Fibroblast of pulmonary artery (primary cell): ENCODE results near the gene MCL1.
A peak's percentile ranks its signal among the peaks of the same experiment; 100 is the strongest.

Source experiments
- DNase-seq: peaks from one replicate; pipeline ENCODE4 v3.0.0-alpha.2; 2010; ENCODE audit warnings: low read depth
- H3K4me3 ChIP-seq: replicated peaks from 2 replicates; pipeline ENCODE4 v1.5.1; 2011; ENCODE audit warnings: low read depth, mild to moderate bottlenecking, control low read depth, low read length, moderate library complexity
- TF ChIP-seq, protein P1 (sequence below): IDR thresholded peaks from 2 replicates; pipeline ENCODE4 v1.5.1; 2011; ENCODE audit warnings: mild to moderate bottlenecking, control low read depth, low read length, inconsistent platforms; ENCODE audit errors: missing control alignments

MCL1 gene

DNA sequence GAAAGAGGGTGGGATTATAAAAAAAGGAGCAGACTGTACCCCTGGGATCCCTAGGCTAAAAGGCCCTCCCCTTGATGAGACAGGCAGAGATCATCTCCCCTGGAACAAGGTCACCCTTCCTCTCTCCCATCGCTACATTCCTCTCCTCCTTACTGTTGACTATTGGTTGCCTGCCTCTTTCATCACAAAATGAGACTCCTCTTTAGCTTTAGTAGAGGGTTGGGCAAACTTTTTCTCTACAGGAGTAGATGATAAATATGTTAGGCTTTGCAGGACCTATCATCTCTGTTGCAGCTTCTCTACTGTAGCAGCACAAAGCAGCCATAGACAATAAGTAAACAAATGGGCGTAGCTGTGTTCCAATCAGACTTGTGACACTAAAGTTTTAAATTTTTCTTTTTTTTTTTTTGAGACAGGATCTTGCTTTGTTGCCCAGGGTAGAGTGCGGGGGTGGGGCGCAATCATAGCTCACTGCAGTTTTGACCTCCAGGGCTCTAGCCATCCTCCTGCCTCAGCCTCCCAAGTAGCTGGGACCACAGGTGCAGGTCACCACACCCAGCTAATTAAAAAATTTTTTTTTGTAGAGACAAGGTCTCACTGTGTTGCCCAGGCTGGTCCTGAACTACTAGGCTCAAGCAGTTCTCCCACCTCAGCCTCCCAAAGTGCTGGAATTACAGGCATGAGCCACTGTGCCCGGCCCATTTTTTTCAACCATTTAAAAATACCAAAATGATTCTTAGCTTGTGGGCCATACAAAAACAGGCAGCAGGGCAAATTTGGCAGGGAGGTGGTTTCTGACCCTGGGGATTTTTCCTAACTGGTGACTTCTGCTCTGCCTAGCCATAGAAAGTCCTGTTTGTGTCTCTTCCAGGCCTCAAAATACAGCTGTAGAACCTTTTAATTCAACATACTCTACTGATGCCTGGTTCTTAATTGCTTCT lies 15.1 kb downstream of the MCL1 start:
- peak; percentile 49 for DNase-seq

DNA sequence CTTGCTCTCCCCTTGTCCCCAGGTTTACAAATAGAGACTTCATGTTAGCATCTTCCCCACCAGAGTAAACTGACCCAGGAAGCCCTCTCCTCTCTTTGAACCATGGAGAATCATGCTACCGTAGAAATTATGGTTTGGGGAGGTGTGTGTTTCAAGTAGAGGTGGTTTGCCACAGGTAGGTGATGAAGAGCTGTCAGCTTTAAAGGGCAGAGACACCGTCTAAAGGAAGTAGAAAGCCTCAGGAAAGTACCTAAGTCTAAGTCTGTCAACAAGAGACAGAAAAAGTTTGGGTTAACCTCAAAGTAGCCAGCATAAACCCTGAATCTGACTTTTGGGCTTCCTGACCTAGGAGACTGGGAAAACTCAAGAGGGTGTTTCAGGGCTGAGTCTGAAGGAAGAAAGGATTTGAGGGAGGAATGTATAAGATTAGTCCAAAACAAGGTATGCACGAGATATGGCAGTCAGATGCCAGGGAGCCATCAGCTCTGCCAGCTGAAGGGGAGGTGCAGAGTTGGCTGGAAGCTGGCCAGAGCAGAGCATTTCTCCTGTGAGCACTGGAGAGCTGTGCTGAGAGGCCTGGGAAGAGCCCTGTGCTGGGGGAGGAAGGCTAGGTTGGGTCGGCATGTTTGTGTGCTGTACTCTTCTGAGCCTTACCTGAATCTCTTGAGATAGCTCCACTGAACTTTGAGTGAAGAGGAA lies 15.9 kb downstream of the MCL1 start:
- no peak overlapping the region for H3K4me3 ChIP-seq
- TF ChIP-seq, protein P1, sequence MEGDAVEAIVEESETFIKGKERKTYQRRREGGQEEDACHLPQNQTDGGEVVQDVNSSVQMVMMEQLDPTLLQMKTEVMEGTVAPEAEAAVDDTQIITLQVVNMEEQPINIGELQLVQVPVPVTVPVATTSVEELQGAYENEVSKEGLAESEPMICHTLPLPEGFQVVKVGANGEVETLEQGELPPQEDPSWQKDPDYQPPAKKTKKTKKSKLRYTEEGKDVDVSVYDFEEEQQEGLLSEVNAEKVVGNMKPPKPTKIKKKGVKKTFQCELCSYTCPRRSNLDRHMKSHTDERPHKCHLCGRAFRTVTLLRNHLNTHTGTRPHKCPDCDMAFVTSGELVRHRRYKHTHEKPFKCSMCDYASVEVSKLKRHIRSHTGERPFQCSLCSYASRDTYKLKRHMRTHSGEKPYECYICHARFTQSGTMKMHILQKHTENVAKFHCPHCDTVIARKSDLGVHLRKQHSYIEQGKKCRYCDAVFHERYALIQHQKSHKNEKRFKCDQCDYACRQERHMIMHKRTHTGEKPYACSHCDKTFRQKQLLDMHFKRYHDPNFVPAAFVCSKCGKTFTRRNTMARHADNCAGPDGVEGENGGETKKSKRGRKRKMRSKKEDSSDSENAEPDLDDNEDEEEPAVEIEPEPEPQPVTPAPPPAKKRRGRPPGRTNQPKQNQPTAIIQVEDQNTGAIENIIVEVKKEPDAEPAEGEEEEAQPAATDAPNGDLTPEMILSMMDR = no peak
- DNase-seq = peak; percentile 69

More for the DNA sequence above, 15.1 kb downstream of the MCL1 start:
- TF ChIP-seq, protein P1 = no peak
- H3K4me3 ChIP-seq = no peak overlapping the region

DNA sequence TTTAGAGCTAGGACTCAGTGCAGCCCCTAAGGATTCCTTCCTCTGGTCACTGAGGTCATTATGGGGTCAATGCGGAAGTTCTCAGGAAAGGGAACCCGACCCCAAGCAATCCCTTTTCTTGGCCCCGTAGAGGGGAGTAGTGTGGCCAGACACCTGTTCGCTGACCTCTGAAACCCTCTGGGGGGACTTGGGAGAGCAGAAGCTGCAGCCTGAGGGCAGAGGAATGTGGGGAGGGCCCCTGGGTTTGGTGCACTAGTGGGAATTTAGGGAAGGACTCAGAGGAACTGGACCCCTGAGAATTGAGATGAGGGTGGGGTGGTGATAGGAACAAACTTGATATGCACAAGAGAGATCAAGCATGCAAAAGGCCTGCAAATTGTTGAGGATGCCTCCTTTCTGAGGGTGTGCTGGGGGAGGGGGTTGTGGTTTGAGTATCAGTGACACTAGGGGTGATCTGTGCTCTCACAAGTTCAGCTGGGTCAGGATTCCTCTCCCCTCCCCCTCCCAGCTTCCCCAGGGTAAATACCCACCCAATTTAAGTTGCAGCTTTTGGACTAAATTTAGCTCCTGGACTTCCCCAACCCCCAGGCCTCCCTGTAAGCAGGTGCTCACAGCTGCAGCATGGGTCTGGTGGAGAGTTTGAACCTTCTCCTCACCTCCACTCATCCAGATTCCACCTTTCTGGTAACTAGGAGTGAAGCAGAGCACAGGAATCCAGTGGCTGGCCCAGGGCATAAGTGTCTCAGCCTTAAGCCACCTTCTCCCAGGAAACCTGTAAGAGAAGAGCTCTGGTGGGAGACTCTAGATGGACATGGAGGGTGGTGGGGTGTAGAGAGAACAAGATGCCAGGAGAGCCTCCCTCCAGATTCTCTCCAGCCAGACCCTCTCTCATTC lies 16.7 kb downstream of the MCL1 start:
- H3K4me3 ChIP-seq = peak overlapping the region; percentile 63
- TF ChIP-seq, protein P1 = no peak
- DNase-seq = no peak

DNA sequence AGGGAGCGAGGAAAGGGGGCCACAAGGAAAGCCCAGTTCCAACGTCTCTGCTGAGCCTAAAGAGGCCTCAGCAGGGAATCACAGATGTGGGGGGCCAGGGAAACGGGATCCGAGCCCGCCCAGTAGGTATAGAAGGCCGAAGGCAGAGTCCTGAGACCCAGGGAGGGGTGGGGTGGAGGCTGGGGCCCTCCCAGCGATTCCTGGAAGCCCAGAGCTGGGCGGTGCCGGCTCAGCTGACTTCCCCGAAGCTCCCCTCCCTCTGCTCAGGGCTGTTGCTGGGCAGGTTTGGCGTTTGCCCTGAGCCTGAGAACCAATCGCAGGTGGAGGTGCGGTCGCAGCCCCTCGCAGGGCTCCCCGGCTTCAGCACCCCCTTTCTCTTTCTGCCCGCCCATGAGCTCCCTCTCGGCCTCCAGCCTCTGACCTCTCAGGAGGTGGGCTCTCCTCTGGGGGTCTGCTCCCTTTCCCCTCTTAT lies 17.4 kb downstream of the MCL1 start:
- H3K4me3 ChIP-seq = peak overlapping the region; percentile 63
- TF ChIP-seq, protein P1 = no peak
- DNase-seq = peak; percentile 97

DNA sequence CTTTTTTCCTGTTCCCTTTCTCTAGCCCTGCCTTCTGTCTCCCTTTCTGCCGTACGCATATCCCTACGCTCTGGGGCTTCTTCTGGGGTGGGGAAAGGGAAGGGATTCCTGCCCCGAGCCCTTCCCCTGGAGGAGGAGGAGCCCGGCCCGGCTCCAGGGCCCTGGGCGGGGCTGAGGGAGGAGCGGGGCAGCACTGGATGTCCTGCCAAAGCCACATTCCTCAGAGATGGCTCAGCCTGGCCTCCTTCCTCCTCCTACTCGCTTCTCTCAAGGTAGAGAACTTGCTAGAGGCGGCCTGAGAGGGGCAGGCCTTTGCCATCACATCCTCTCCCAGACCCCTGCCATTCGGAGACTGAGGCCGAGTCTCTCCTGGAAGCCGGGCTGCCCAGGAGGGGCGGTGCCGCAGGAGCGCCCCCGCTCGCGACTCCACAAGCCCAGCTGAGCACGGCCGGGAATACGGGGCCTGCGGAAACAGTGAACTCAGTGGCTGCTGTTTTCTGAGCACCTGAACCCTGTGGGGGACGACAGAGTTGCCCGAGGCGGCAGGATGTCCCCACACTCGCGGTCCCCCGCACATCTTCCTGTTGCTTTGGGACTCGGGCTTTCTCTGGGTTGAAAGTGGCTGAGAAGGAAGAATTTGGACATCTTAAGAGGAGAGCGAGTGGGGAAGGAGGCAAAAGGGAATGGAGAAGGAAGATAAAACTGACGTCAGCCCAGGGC lies 18.0 kb downstream of the MCL1 start:
- peak overlapping the region; percentile 63 for H3K4me3 ChIP-seq
- TF ChIP-seq, protein P1 = peak; percentile 20
- peak; percentile 99 for DNase-seq
